GM12874 (cell line): ENCODE data around the gene TMIE.

Source experiments
- TF ChIP-seq, protein P1 (sequence below): IDR thresholded peaks from 2 replicates; pipeline ENCODE4 v1.5.1; 2011; ENCODE audit warnings: low read depth, mild to moderate bottlenecking, control low read depth, low read length, moderate library complexity; ENCODE audit not compliant: insufficient read depth

TMIE gene, protein sequence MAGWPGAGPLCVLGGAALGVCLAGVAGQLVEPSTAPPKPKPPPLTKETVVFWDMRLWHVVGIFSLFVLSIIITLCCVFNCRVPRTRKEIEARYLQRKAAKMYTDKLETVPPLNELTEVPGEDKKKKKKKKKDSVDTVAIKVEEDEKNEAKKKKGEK

DNA sequence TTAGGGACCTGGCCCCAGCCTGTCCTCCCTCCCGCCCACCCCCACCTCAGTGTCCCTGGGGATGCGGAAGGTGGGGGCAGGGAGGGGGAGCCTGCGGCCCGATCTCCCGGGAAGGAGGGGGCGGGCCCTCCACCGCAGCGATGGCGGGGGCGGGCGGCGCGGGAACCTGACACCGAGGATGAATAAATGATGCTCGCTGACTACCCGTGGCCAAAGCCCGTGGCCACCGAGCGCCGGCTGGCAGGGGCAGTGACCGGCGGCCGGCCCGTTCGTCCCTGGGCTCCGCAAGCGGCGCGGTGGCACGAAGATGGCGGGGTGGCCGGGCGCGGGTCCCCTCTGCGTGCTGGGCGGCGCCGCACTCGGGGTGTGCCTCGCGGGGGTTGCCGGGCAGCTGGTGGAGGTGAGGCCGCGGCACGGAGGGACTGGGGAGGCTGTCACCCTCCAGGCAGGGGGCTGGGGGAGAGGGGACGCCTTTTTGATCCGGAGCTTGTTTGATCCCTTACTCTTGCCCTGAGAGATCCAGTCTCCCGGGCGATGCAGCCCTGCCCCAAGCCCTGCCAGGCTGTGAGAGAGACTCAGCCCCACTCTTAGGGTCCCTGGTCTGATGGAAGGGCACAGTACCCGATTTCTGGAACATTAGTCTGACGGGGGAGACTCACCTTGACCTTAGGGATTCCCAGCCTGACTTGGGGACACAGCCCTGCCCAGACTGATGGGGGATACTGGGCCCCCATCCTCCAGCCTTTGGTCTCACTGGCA is at the start of gene TMIE:
TMIE (plus strand) TSS at position 212 of the 759 bp plus-strand sequence; CDS start at position 308, 96 bp downstream.
- TF ChIP-seq, protein P1, sequence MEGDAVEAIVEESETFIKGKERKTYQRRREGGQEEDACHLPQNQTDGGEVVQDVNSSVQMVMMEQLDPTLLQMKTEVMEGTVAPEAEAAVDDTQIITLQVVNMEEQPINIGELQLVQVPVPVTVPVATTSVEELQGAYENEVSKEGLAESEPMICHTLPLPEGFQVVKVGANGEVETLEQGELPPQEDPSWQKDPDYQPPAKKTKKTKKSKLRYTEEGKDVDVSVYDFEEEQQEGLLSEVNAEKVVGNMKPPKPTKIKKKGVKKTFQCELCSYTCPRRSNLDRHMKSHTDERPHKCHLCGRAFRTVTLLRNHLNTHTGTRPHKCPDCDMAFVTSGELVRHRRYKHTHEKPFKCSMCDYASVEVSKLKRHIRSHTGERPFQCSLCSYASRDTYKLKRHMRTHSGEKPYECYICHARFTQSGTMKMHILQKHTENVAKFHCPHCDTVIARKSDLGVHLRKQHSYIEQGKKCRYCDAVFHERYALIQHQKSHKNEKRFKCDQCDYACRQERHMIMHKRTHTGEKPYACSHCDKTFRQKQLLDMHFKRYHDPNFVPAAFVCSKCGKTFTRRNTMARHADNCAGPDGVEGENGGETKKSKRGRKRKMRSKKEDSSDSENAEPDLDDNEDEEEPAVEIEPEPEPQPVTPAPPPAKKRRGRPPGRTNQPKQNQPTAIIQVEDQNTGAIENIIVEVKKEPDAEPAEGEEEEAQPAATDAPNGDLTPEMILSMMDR: no peak

- TF ChIP-seq, protein P1: no peak
Measured at GRCh38 chr3:46655271-46655670, 45.9 kb upstream of the TMIE start.

- TF ChIP-seq, protein P1: no peak
Measured at GRCh38 chr3:46656778-46657556, 44.2 kb upstream of the TMIE start.

DNA sequence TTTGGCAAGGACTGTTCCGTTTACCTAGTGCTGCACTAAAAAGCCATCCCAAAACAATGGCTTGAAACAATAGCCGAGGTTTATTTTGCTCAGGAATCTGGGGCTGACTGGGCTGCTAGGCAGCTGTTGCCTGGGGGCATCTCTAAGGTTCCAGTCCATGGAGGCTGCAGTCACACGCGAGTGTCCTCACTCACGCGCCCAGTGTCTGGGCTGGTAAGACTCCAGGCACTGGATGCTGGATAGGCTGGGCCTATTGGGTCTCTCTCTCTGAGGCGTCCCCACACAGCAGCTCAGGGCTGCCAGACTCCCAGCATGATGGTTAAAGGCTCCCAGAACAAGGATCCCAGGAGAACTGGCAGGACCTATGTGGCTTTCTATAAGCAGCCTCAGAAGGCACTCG is 41.9 kb upstream of the TMIE start:
- TF ChIP-seq, protein P1: no peak

DNA sequence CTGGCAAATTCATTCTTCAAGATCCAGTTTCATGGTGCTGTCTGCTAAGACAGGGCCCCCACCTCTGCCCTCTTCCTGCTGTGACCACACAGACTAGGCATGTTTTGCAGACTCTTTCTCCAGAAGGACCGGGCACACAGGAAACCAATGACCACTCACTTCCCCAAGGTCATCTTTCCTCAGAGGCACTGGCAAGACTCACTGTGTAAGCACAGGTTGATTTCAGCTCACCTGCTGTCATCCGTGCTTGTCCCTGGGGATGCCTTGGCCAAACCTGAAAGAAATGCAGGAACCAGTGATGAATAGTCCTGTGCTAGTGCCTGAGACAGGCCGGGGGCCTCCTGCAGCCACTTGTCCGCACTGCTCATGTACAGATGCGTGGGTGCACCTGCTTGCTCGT is 41.2 kb upstream of the TMIE start:
- TF ChIP-seq, protein P1: no peak

DNA sequence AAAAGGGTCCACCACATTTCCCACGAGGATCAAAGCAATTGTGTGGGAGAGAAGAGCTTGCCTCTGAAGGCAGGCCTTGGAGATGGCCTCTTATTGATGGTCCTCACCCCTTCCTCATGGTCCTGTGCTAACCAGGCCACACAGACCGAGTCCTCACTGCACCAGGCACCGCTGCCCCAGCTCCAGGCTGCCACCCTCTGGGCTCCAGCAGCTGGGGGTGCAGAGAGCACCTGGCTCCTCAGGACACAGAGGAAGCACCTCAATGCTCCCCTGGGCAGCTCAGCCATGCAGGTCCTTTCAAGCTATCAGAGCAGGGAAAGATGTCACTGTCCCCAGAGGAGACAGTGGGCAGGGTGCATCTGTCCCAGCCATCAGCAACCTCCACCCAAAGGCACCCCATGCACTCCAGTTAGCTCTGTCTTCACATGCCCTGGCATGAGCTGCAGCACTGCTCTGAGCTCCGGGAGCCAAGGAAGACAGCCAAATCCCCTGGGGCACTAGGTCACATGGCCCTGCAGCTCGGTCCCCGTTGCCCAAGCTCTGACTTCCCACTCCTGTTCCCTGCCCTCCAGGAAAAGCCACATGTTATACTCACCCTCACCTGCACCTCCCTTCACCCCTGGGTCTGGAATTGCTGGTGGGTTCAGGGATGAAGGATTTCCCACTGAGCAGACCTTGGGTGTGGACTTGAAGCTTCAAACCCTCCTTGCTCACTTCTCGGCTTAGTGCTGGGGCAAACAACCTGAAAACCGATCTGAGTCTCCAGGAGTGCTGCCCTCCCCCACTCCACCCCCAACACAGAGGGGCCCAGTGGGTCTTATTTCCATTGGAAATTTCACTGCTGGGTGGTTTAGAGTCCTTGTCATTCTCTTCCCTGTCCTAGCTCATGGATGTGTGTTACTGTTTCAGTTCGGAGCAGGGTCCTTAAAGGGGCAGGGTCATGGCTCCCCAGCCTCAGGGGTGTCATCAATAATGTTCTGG is 40.4 kb upstream of the TMIE start:
- TF ChIP-seq, protein P1: no peak
